Measurements from ENCODE around the gene ANO1. TPM values are rescaled to one million over a fixed set of nuclear protein-coding genes. Genes with fewer than 3 reads are reported as not detected.

Gene ANO1
- total and polyA plus RNA-seq, 4 donors: 7.8 to 64.8 (median 32.2) TPM

DNA sequence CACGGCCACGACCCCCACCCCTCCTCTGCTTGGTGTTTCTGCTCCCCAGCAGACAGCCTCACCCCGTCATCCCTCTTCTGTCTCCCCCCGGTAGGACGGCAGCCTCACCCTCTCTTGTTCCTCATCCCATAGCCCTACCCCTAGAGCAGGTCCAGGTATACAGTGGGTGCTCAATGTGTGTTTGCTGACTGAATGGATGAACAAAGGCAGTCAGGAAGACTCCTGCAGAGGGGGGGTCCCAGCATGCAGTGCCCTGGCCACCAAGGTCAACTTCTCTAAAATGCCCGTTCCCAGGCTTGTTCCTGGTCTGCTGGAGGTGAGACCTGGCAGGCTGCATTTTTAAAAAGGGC is 90.3 kb downstream of the ANO1 start:
- H3K36me3 ChIP-seq (ENCODE audit: control insufficient read depth in 4 of 4, insufficient read depth in 3 of 4, low read depth in 1 of 4, low read length in 3 of 4): peaks cover 7 to 79% (median 29%) of the 10 kb centered on the region in 4 donors
- 93% methylated on average over 6 of the region's 6 CpGs for WGBS

GRCh38 chr11:70169127-70169526 is 91.0 kb downstream of the ANO1 start:
- no peak for DNase-seq (ENCODE audit: low spot score)
- H3K4me3 ChIP-seq (ENCODE audit: low read depth in 1 of 3, low read length in 3 of 3): no peak overlapping the region
- H3K4me1 ChIP-seq (ENCODE audit: control insufficient read depth in 4 of 4, insufficient read depth in 4 of 4, low read length in 3 of 4): no peaks in the 10 kb centered on the region
- TF ChIP-seq GABPA (IDR thresholded peaks at IDR 0.05 in 1 of 2, conservative IDR thresholded peaks at IDR 0.05 in 1 of 2) (no peak), YY1 (IDR thresholded peaks at IDR 0.05) (no peak), SP1 (IDR thresholded peaks at IDR 0.05) (no peak), NR2F2 (IDR thresholded peaks at IDR 0.05) (no peak), FOXA1 (IDR thresholded peaks at IDR 0.05) (no peak), JUND (IDR thresholded peaks at IDR 0.05) (no peak), RXRA (IDR thresholded peaks at IDR 0.05) (no peak), MAX (IDR thresholded peaks at IDR 0.05) (no peak), HNF4G (IDR thresholded peaks at IDR 0.05) (no peak), ATF3 (IDR thresholded peaks at IDR 0.05) (no peak), HNF4A (conservative IDR thresholded peaks at IDR 0.05) (no peak), EGR1 (IDR thresholded peaks at IDR 0.05; ENCODE audit: low read depth in 2 of 2) (no peak)
- TF ChIP-seq, protein P1, sequence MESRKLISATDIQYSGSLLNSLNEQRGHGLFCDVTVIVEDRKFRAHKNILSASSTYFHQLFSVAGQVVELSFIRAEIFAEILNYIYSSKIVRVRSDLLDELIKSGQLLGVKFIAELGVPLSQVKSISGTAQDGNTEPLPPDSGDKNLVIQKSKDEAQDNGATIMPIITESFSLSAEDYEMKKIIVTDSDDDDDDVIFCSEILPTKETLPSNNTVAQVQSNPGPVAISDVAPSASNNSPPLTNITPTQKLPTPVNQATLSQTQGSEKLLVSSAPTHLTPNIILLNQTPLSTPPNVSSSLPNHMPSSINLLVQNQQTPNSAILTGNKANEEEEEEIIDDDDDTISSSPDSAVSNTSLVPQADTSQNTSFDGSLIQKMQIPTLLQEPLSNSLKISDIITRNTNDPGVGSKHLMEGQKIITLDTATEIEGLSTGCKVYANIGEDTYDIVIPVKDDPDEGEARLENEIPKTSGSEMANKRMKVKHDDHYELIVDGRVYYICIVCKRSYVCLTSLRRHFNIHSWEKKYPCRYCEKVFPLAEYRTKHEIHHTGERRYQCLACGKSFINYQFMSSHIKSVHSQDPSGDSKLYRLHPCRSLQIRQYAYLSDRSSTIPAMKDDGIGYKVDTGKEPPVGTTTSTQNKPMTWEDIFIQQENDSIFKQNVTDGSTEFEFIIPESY (IDR thresholded peaks at IDR 0.05): no peak
- H3K27ac ChIP-seq (ENCODE audit: low read depth in 1 of 2, low read length in 2 of 2): no peak overlapping the region
- WGBS: 88% methylated on average over 11 of the region's 11 CpGs
- H3K27me3 ChIP-seq (ENCODE audit: control insufficient read depth in 4 of 4, insufficient read depth in 4 of 4, low read length in 3 of 4): no peaks in the 10 kb centered on the region
- no peaks in the 10 kb centered on the region for H3K9me3 ChIP-seq (ENCODE audit: control insufficient read depth in 4 of 4, low read length in 3 of 4)
- H3K9ac ChIP-seq (ENCODE audit: low read depth in 1 of 2, low read length in 2 of 2): no peak overlapping the region
- H3K36me3 ChIP-seq (ENCODE audit: control insufficient read depth in 4 of 4, insufficient read depth in 3 of 4, low read depth in 1 of 4, low read length in 3 of 4): peaks cover 7 to 77% (median 28%) of the 10 kb centered on the region in 4 donors

More for the DNA sequence above, 90.3 kb downstream of the ANO1 start:
- Histone ChIP-seq H3K4me3 (ENCODE audit: low read depth in 1 of 3, low read length in 3 of 3) (no peak overlapping the region), H3K27ac (ENCODE audit: low read depth in 1 of 2, low read length in 2 of 2) (no peak overlapping the region), H3K9me3 (ENCODE audit: control insufficient read depth in 4 of 4, low read length in 3 of 4) (no peaks in the 10 kb centered on the region), H3K9ac (ENCODE audit: low read depth in 1 of 2, low read length in 2 of 2) (no peak overlapping the region), H3K4me1 (ENCODE audit: control insufficient read depth in 4 of 4, insufficient read depth in 4 of 4, low read length in 3 of 4) (no peaks in the 10 kb centered on the region), H3K27me3 (ENCODE audit: control insufficient read depth in 4 of 4, insufficient read depth in 4 of 4, low read length in 3 of 4) (no peaks in the 10 kb centered on the region)
- DNase-seq (ENCODE audit: low spot score): no peak
- TF ChIP-seq HNF4A (conservative IDR thresholded peaks at IDR 0.05) (no peak), EGR1 (IDR thresholded peaks at IDR 0.05; ENCODE audit: low read depth in 2 of 2) (no peak), CTCF (IDR thresholded peaks at IDR 0.05; ENCODE audit: low read depth, low read length, missing input control) (no peak), FOXA1 (IDR thresholded peaks at IDR 0.05) (no peak), MAX (IDR thresholded peaks at IDR 0.05) (no peak), JUND (IDR thresholded peaks at IDR 0.05) (no peak), RAD21 (IDR thresholded peaks at IDR 0.05) (no peak), REST (IDR thresholded peaks at IDR 0.05) (no peak), SP1 (IDR thresholded peaks at IDR 0.05) (no peak), TAF1 (conservative IDR thresholded peaks at IDR 0.05) (no peak), HNF4G (IDR thresholded peaks at IDR 0.05) (no peak), YY1 (IDR thresholded peaks at IDR 0.05) (no peak)

Data from liver (tissue), 9 donors.